DND-41 (cell line): ENCODE data around the gene PRDM2.

Source experiments
- EZH2 ChIP-seq: IDR thresholded peaks from 3 replicates; pipeline ENCODE4 v1.6.1; 2012; ENCODE audit warnings: borderline replicate concordance, low read depth, mild to moderate bottlenecking, moderate library complexity, low read length, inconsistent platforms; ENCODE audit not compliant: severe bottlenecking
- TF ChIP-seq, protein P1 (sequence below): IDR thresholded peaks from 2 replicates; pipeline ENCODE4 v1.5.1; 2012; ENCODE audit warnings: borderline replicate concordance, low read length, moderate library complexity, mild to moderate bottlenecking; ENCODE audit not compliant: poor library complexity, severe bottlenecking; ENCODE audit errors: extremely low read depth

DNA sequence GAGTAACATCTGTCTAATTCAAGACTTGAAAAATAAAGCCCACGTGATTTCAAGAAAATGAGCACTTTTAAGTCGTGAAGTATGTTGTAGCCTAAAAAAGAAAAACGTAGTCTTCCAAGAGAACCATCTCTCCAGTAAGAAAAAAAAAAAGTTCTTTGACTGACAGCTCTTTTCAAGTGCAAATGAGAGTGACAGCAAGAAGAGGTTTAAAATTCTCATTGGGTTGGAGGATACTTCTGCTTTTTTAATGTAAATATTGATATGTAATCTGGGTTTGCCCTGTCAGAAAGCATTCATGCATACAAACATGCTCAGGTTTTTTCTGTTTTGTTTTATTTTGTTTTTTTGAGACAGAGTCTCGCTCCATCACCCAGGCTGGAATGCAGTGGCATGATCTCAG lies 32.3 kb upstream of the PRDM2 start:
- TF ChIP-seq, protein P1, sequence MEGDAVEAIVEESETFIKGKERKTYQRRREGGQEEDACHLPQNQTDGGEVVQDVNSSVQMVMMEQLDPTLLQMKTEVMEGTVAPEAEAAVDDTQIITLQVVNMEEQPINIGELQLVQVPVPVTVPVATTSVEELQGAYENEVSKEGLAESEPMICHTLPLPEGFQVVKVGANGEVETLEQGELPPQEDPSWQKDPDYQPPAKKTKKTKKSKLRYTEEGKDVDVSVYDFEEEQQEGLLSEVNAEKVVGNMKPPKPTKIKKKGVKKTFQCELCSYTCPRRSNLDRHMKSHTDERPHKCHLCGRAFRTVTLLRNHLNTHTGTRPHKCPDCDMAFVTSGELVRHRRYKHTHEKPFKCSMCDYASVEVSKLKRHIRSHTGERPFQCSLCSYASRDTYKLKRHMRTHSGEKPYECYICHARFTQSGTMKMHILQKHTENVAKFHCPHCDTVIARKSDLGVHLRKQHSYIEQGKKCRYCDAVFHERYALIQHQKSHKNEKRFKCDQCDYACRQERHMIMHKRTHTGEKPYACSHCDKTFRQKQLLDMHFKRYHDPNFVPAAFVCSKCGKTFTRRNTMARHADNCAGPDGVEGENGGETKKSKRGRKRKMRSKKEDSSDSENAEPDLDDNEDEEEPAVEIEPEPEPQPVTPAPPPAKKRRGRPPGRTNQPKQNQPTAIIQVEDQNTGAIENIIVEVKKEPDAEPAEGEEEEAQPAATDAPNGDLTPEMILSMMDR, result no peak
- no peak for TF ChIP-seq EZH2
